Prostate gland (tissue), 2 donors: Measurements from ENCODE around the gene STK24.

Source experiments
- POLR2AphosphoS5 ChIP-seq: sonication (generic); formaldehyde crosslinking; IDR thresholded peaks from one replicate; pipeline ENCODE4 v1.6.1; 2017; ENCODE audit warnings: antibody characterized with exemption
- TF ChIP-seq, protein P1 (sequence below), 4 experiments: fragments of 200-600 bp in 2 of 4; fragments of 450-650 bp in 2 of 4; sonication (generic) in 2 of 4; IDR thresholded peaks; 1 replicate in 3 of 4; 2 replicates in 1 of 4; pipeline ENCODE4 v1.5.1; 2016 to 2019; ENCODE audit warnings: antibody characterized with exemption in 4 of 4, mild to moderate bottlenecking in 2 of 4, moderate library complexity in 2 of 4

GRCh38 chr13:98449273-98449672 is 127.6 kb downstream of the STK24 start:
- TF ChIP-seq, protein P1, sequence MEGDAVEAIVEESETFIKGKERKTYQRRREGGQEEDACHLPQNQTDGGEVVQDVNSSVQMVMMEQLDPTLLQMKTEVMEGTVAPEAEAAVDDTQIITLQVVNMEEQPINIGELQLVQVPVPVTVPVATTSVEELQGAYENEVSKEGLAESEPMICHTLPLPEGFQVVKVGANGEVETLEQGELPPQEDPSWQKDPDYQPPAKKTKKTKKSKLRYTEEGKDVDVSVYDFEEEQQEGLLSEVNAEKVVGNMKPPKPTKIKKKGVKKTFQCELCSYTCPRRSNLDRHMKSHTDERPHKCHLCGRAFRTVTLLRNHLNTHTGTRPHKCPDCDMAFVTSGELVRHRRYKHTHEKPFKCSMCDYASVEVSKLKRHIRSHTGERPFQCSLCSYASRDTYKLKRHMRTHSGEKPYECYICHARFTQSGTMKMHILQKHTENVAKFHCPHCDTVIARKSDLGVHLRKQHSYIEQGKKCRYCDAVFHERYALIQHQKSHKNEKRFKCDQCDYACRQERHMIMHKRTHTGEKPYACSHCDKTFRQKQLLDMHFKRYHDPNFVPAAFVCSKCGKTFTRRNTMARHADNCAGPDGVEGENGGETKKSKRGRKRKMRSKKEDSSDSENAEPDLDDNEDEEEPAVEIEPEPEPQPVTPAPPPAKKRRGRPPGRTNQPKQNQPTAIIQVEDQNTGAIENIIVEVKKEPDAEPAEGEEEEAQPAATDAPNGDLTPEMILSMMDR (IDR thresholded peaks at IDR 0.05): no peak
- no peak for TF ChIP-seq POLR2AphosphoS5
